PC-9 (cell line): ENCODE measurements around the gene C15orf62.

ENCODE experiments used
- EZH2 ChIP-seq: fragments of 200-600 bp; sonication (generic); IDR thresholded peaks from 2 replicates; pipeline ENCODE4 v1.8.0; 2017; ENCODE audit warnings: antibody characterized with exemption, low read depth
- TF ChIP-seq, protein P1 (sequence below): fragments of 200-600 bp; sonication (generic); conservative IDR thresholded peaks from 2 replicates; pipeline ENCODE4 v1.6.1; 2017; ENCODE audit warnings: mixed run types, antibody characterized with exemption, mild to moderate bottlenecking, moderate library complexity

DNA sequence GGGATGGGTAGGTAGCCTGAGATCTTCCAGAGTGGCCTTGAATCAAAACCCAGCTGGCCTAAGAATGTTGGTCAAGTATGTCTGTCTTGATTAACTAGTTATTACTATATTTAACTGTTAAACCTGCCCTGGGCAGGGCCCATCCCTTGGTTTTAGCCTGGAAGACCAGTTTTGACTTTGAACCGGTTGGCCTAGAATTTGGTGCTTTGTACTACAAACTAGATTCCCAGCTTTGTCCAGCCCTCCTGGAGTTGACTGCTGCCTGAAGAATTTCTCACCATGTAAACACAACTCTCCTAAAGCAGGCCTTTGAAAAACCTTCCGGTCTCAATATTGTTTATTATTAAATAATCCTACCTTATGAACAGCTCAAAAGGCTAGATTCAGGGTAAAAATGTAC lies 16.0 kb downstream of the C15orf62 start:
- TF ChIP-seq, protein P1, sequence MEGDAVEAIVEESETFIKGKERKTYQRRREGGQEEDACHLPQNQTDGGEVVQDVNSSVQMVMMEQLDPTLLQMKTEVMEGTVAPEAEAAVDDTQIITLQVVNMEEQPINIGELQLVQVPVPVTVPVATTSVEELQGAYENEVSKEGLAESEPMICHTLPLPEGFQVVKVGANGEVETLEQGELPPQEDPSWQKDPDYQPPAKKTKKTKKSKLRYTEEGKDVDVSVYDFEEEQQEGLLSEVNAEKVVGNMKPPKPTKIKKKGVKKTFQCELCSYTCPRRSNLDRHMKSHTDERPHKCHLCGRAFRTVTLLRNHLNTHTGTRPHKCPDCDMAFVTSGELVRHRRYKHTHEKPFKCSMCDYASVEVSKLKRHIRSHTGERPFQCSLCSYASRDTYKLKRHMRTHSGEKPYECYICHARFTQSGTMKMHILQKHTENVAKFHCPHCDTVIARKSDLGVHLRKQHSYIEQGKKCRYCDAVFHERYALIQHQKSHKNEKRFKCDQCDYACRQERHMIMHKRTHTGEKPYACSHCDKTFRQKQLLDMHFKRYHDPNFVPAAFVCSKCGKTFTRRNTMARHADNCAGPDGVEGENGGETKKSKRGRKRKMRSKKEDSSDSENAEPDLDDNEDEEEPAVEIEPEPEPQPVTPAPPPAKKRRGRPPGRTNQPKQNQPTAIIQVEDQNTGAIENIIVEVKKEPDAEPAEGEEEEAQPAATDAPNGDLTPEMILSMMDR = no peak
- no peak for TF ChIP-seq EZH2
